Cerebellar cortex (tissue), 1 donor: ENCODE measurements around the gene ARL16.

Experiments
- DNase-seq: peaks from one replicate; pipeline ENCODE4 v3.0.0-alpha.2; 2015; ENCODE audit warnings: low spot score

ARL16 gene

GRCh38 chr17:81644496-81644895, 39.1 kb downstream of the ARL16 start:
- DNase-seq, result no peak

GRCh38 chr17:81641825-81642489, 41.6 kb downstream of the ARL16 start:
- peak; percentile 63 for DNase-seq

GRCh38 chr17:81640011-81640410, 43.6 kb downstream of the ARL16 start:
- no peak for DNase-seq

GRCh38 chr17:81638683-81639082, 44.9 kb downstream of the ARL16 start:
- no peak for DNase-seq

GRCh38 chr17:81636505-81637288, 46.9 kb downstream of the ARL16 start, which contains the start of the genes NPLOC4 and TSPAN10:
TSS of gene NPLOC4 (minus strand) at chr17:81637112. CDS start at chr17:81636930, 182 bp downstream.
TSS of gene TSPAN10 (plus strand) at chr17:81637196. CDS start at chr17:81642413, 5,217 bp downstream.
- DNase-seq, result peak; percentile 72

- no peak for DNase-seq
Measured at GRCh38 chr17:81635973-81636504, 47.6 kb downstream of the ARL16 start.

- DNase-seq, result no peak
Measured at GRCh38 chr17:81635431-81635830, 48.2 kb downstream of the ARL16 start.

GRCh38 chr17:81631482-81631881, 52.1 kb downstream of the ARL16 start:
- no peak for DNase-seq
